Fibroblast of skin of right quadriceps (primary cell): Measurements from ENCODE around the gene LRRC32.

Source experiments
- DNase-seq: peaks from one replicate; pipeline ENCODE4 v3.0.0-alpha.2; 2013

The LRRC32 gene

GRCh38 chr11:76670485-76671236 lies at the start of gene LRRC32:
Gene LRRC32, minus strand, starts transcription at chr11:76670747. Its CDS starts 4,793 bp downstream, at chr11:76665954.
- DNase-seq, result peak; percentile 21

GRCh38 chr11:76719686-76720085 lies 49.1 kb upstream of the LRRC32 start:
- DNase-seq, result no peak

GRCh38 chr11:76719281-76719680 lies 48.7 kb upstream of the LRRC32 start:
- DNase-seq, result no peak

DNA sequence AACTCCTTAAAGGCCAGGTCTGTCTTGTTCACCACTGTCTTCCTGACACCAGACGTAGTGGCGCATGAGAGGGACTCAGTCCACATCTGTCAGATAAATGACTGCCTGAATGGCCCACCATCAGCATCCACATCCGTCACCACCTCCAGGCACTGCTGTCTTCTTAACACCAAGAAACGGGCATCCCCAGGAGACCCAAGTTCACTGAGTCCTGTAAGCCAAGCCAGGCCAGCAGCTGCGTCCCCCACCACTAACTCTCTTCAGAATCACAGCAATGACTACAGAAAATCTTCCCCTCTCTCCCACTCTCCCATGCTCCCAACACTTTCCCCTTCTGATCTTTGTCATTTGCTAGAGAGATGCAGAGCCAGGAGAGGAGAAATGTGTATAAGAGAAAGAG lies 47.3 kb upstream of the LRRC32 start:
- DNase-seq, result no peak

GRCh38 chr11:76717369-76717768 lies 46.8 kb upstream of the LRRC32 start:
- no peak for DNase-seq

GRCh38 chr11:76716268-76716667 lies 45.7 kb upstream of the LRRC32 start:
- no peak for DNase-seq

DNA sequence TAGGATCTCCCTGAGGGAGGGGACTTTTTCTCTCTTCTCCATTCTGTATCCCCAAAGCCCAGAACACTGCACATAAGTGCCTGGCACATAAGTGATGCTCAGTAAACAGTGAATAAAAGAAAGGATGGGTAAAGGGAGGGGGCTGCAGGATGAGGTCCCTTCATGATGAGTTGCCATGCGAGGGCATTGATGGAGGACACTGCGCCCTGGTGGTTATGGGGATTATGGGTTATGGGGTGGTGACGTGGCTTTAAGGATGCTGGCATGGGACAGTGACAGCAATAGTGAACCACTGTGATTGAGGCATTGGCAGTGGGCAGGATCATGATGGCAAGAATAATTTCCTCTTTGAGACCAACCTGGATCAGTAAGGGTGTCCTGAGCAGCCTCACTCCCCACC lies 43.9 kb upstream of the LRRC32 start:
- no peak for DNase-seq

- DNase-seq, result no peak
Measured at GRCh38 chr11:76713499-76713898, 43.0 kb upstream of the LRRC32 start.

GRCh38 chr11:76712125-76712524 lies 41.6 kb upstream of the LRRC32 start:
- no peak for DNase-seq

GRCh38 chr11:76709756-76710155 lies 39.2 kb upstream of the LRRC32 start:
- no peak for DNase-seq

GRCh38 chr11:76708972-76709660 lies 38.6 kb upstream of the LRRC32 start:
- DNase-seq, result no peak

GRCh38 chr11:76707293-76707825 lies 36.8 kb upstream of the LRRC32 start:
- no peak for DNase-seq

DNA sequence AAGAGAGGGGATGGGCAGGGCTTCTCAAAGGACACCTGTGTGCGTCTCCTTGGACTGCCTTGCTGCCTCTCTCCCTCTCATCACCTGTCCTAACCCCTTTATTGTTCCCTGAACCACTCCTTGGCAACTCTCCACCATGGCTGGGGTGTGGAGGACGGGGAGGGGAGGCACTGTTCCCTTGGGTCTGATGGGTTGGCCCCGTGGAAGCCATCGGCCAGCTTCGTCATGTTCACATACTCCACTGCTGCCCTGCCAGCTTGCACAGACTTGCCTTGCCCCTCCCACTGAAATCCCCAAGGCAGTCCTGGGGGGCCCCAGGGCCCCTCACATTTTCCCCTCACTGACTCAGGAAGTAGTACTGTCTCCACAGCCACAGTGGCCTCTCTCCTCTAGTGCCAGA lies 36.1 kb upstream of the LRRC32 start:
- no peak for DNase-seq

DNA sequence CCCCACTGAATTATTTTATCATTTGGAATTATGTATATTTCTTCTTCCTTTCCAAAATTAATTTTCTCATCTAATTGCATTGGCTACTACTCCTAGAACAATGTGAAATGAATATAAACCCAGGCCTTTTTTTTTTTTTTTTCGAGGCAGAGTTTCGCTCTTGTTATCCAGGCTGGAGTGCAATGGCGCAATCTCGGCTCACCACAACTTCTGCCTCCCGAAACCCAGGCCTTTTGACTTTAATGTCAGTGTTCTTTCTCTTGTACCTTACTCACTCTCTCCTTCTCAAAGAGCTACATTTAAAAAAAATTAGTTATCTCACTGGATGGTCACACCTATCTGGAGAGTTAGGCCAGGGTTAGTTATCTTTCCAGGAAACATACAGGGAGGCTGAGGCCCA lies 35.3 kb upstream of the LRRC32 start:
- DNase-seq, result no peak

DNA sequence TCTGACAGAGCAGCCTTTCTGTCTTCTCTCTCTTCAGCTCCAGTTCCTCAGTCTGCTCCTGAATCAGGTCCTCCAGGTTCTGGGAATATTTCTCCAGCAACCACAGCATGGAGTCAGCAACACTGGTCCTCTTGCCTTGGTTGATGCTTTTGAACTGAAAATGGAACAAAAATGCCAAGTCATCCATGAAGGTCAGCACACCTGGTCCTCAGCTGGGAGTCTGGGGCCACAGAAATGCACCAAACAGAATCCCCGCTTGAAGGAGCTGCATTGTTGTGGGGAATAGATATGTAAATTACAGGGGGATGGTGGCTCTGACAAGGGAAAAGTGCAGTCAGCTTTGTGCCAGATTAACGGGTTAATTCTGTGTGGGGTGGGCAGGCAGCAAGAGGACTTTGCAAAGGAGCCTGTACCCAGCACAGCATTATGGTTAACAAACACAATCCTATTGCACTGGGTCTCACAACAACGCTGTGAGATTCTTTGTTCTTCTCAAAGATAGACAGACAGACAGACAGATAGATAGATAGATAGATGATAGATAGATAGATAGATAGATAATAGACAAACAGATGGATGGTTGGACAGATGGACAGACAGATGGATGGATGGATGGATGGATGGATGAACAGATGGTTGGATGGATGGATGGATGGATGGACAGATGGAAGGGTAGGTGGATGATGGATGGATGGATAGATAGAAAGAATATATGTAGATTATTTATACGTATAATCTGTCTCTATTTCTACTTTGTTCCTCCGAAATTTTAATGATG lies 33.8 kb upstream of the LRRC32 start:
- DNase-seq, result no peak

GRCh38 chr11:76703707-76704106 lies 33.2 kb upstream of the LRRC32 start:
- DNase-seq, result no peak

DNA sequence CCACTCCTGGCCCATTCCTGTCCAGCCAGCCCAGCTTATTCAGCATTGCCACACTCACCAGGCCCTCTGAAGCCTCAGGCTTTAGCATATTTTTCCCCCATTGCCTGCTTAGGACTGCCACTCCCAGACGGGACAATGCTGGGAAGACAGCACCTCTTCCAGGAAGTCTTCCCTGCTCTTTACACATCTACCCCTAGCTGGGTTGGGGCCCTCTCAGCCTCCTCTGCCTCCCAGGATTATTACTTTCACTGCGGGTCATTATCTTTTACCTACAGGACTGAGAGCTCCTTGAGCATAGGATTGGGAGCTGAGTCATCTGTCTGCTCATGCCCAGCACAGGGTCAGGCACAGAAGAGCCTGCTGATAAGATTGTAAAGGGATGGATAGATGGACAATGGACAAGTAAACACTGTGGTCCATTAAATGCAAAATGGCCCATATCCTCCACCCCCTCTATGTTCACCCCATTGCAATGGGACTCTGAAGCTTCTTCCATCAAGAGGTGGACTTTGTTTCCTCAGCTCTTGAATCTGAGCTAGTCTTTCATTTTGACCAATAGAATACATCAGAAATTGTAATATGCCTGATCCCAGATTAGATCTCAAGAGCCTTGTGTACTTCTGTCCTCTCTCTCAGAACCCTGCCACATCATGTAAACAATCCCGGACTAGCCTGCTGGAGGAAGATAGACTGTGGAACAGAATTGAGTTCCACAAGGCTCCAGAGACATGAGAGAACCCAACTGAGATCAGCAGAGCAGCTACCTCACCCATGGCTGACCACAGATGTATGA lies 32.0 kb upstream of the LRRC32 start:
- DNase-seq, result no peak

DNA sequence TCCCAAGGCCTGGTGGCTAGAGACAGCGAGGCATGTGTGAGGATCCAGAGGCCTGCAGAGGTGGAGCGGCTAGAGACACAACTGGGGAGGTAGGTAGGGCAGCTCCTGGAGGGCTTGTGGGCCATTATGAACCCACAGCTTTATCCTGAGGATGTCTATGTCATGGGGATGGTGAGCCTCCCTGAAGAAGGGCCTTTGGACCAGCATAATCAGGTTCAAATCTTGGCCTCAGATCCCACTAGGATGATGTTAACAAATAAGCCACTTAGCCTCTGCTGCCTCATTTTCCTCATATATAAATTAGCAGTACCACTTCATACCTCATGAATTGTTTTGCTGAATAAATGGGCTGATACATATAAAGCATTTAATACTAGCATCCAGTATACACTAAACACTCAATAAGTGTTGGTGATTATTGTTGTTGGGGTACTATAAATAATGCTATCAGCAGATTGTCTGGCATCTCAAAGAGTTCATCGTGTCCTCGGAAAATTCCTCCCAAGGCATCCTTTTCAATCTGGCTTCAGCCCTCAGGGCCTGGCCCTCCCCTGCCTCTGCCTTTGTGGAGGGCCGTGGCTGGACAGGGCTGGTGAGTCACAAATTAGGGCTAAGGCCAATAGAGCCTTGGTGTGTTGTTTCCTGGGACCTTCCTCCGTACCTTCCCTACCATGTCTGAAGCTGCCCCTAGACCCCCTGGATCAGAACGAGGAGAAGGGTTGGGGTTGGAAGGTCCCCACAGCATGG lies 30.9 kb upstream of the LRRC32 start:
- DNase-seq, result no peak

DNA sequence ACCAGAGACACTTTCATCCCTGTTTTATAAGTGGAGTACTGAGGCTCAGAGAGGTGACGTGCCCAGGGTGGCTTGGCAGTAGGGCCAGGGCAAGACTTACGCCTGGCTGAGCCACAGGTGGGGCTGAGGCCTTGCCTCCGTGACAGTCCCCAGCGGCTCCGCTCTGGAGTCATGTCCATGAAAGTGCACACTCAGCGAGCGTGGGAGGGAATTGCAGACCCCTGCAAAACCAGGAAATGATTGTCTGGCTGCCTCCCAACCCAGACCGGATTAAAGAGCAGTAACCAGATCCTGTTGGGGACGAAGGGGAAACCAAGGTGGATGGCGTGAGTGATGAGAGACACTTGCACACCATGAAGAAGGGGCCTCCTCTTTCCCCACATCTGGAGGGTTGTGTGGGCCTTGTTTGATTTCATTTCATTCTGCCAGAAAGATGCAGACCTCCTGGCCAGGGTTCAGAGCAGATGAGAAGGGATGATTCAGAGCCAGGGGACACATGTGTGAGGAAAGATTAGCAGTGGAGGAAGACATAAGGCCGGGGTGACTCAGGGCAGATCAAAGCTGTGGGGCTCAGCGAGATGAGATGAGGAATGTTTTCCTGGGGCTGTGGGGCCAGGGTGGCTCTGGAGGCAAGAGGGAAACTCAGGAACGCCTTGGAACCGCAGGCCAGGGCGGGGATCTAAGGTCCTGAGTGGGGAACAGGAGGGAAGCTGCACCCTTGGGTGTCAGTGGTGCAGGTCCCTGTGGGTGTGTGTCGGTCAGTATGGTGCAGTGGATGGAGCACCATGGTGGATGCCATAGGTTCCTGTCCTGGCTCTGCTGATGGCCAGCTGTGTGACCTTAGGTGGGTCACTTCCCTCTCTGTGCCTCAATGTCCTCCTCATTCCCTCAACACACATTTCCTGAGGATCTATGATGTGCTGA lies 29.9 kb upstream of the LRRC32 start:
- peak; percentile 95 for DNase-seq

- no peak for DNase-seq
Measured at GRCh38 chr11:76699451-76700091, 29.0 kb upstream of the LRRC32 start.
